Measurements from ENCODE around the gene COL13A1.

COL13A1 gene

DNA sequence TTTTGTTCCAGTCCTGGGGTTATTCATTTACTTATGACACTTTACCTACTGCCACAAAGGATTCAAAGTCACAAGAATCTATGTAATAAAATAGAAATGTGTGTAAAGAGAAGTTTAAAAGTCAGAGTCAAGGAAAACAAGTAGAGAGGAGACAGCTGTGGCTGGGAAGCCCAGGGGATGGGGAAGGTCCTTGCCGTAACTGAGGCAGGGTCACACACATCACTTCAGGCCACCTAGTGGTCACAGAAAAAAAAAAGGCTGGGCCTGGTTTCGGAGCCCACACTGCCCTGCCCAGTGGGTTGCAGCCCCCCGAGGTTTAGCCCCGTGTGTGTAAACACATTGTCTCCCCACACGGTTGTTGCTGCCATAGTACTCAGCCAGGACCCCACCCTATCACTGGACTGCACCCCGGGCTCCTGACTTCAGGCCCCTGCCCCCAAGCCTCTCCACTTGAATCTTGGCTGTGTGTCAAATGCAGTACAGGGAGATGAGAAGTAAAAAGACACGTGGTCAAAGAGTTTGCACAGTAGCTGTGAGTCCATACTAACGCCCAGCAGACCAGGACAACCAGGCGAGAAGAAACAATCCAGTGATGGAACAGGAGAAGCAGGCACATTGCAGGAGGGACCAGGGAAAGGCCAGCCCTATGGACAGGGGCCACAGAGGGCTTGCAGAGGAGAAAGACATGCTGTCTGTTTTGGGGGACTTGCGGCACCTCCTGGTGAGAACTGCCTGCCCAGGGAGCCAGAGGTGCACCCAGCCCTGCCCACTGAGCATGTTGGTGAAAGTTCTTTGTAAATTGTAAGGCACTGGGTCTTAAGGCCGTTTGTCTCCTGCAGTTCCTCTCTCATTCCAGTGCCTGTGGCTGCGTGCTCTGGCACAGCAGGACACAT, 159.5 kb downstream of the COL13A1 start:
- Histone ChIP-seq H3K79me2 (ENCODE audit: insufficient read depth, low read length) (no peaks in the 10 kb centered on the region), H3K4me1 (ENCODE audit: insufficient read depth, low read length, severe bottlenecking) (peaks cover 3% of the 10 kb centered on the region), H3K27me3 (ENCODE audit: insufficient read depth, low read length) (no peaks in the 10 kb centered on the region; the same call in 1 of the 2 replicates), H3F3A (ENCODE audit: insufficient read depth, low read length) (no peaks in the 10 kb centered on the region), H3K27ac (ENCODE audit: low read depth, low read length, poor library complexity, severe bottlenecking) (no peak overlapping the region), H3K4me3 (ENCODE audit: low read depth, low read length, poor library complexity, severe bottlenecking) (no peak overlapping the region), H2AFZ (ENCODE audit: low read length) (no peak overlapping the region), H3K9me3 (ENCODE audit: low read length) (no peaks in the 10 kb centered on the region), H3K9me2 (ENCODE audit: low read depth, low read length) (no peaks in the 10 kb centered on the region), H3K36me3 (ENCODE audit: insufficient read depth, low read length) (no peaks in the 10 kb centered on the region), H3K4me2 (ENCODE audit: low read length) (no peak overlapping the region), H4K20me1 (ENCODE audit: insufficient read depth, low read length) (no peaks in the 10 kb centered on the region), H3K9ac (ENCODE audit: low read length) (no peak overlapping the region)
- TF ChIP-seq EZH2 (IDR thresholded peaks at IDR 0.05; ENCODE audit: borderline replicate concordance, low read length), result no peak
- TF ChIP-seq, protein P1, sequence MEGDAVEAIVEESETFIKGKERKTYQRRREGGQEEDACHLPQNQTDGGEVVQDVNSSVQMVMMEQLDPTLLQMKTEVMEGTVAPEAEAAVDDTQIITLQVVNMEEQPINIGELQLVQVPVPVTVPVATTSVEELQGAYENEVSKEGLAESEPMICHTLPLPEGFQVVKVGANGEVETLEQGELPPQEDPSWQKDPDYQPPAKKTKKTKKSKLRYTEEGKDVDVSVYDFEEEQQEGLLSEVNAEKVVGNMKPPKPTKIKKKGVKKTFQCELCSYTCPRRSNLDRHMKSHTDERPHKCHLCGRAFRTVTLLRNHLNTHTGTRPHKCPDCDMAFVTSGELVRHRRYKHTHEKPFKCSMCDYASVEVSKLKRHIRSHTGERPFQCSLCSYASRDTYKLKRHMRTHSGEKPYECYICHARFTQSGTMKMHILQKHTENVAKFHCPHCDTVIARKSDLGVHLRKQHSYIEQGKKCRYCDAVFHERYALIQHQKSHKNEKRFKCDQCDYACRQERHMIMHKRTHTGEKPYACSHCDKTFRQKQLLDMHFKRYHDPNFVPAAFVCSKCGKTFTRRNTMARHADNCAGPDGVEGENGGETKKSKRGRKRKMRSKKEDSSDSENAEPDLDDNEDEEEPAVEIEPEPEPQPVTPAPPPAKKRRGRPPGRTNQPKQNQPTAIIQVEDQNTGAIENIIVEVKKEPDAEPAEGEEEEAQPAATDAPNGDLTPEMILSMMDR (IDR thresholded peaks at IDR 0.05; ENCODE audit: low read length), result peak; percentile 54

DNA sequence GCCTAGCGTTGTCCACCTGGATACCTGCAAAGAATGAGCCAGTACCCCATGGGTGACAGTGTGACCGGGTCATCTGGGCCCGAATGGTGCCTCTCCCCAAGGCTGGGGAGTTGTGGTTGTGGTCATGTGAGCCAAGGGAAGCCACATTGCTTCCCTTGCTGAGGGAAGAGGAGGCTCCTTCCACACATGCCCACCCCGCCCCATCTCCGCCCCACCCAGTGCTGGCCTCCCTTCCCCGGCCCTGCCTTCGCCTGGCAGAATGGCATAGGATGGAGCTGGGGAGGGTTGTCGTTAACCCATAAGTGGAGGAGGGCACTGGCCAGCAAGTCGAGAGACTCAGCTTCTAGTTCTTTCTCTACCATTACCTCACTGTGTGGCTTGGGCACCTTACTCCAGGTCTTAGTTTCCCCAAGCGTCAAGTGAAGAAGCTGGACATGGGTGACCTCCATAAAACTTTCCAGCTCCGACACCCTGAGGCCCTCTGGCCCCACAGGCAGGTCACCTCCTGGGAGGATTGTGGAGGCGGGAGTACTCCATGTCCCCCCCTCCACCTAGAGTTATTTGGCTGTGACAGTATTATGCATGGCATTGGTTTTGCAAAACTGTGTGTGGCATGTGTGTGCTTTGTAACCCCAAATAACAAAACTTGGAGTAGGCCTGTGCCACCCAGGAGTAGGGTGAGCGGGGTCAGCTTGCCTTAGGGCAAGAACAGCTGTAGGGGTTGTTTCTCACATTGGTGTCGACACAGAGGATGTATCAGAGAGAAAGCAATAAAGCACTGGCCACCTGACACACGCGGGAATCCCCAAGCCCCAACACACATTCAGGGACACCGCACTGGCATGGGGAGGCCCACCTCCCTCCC, 160.4 kb downstream of the COL13A1 start:
- H3K9me3 ChIP-seq (ENCODE audit: low read length), result no peaks in the 10 kb centered on the region
- no peak overlapping the region for H2AFZ ChIP-seq (ENCODE audit: low read length)
- no peak overlapping the region for H3K9ac ChIP-seq (ENCODE audit: low read length)
- H3K27ac ChIP-seq (ENCODE audit: low read depth, low read length, poor library complexity, severe bottlenecking), result no peak overlapping the region
- no peak overlapping the region for H3K4me2 ChIP-seq (ENCODE audit: low read length)
- H3F3A ChIP-seq (ENCODE audit: insufficient read depth, low read length), result no peaks in the 10 kb centered on the region
- no peaks in the 10 kb centered on the region; the same call in 1 of the 2 replicates for H3K27me3 ChIP-seq (ENCODE audit: insufficient read depth, low read length)
- H3K4me3 ChIP-seq (ENCODE audit: low read depth, low read length, poor library complexity, severe bottlenecking), result no peak overlapping the region
- no peaks in the 10 kb centered on the region for H4K20me1 ChIP-seq (ENCODE audit: insufficient read depth, low read length)
- no peaks in the 10 kb centered on the region for H3K9me2 ChIP-seq (ENCODE audit: low read depth, low read length)
- peaks cover 3% of the 10 kb centered on the region for H3K4me1 ChIP-seq (ENCODE audit: insufficient read depth, low read length, severe bottlenecking)
- TF ChIP-seq EZH2 (IDR thresholded peaks at IDR 0.05; ENCODE audit: borderline replicate concordance, low read length), result no peak
- TF ChIP-seq, protein P1 (IDR thresholded peaks at IDR 0.05; ENCODE audit: low read length), result no peak
- H3K79me2 ChIP-seq (ENCODE audit: insufficient read depth, low read length), result no peaks in the 10 kb centered on the region
- H3K36me3 ChIP-seq (ENCODE audit: insufficient read depth, low read length), result no peaks in the 10 kb centered on the region

DNA sequence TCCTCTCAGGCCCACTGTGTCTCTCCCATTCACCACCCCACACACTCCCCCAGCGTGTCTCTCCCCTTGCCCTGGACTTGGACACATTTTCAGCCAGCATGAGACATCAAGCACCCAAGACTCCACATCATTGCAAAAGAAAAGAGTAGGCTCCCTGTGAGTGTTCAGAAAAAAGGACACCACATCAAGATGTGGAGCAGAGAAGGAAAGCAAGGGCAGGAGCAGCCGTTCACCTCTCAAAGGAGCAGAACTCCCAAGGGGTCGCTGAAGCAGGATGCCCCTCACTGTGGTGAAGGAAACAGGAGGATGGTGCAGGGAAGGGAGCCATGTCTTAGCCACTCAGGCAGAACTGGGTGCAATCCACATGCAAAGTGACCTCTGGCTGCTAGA, 161.0 kb downstream of the COL13A1 start:
- H3K4me1 ChIP-seq (ENCODE audit: insufficient read depth, low read length, severe bottlenecking), result peaks cover 3% of the 10 kb centered on the region
- no peaks in the 10 kb centered on the region for H3K9me3 ChIP-seq (ENCODE audit: low read length)
- no peak overlapping the region for H2AFZ ChIP-seq (ENCODE audit: low read length)
- no peak overlapping the region for H3K4me2 ChIP-seq (ENCODE audit: low read length)
- no peaks in the 10 kb centered on the region for H3F3A ChIP-seq (ENCODE audit: insufficient read depth, low read length)
- no peaks in the 10 kb centered on the region; the same call in 1 of the 2 replicates for H3K27me3 ChIP-seq (ENCODE audit: insufficient read depth, low read length)
- TF ChIP-seq, protein P1 (IDR thresholded peaks at IDR 0.05; ENCODE audit: low read length), result no peak
- no peak for TF ChIP-seq EZH2 (IDR thresholded peaks at IDR 0.05; ENCODE audit: borderline replicate concordance, low read length)
- no peaks in the 10 kb centered on the region for H3K79me2 ChIP-seq (ENCODE audit: insufficient read depth, low read length)
- no peaks in the 10 kb centered on the region for H4K20me1 ChIP-seq (ENCODE audit: insufficient read depth, low read length)
- H3K9me2 ChIP-seq (ENCODE audit: low read depth, low read length), result no peaks in the 10 kb centered on the region
- H3K4me3 ChIP-seq (ENCODE audit: low read depth, low read length, poor library complexity, severe bottlenecking), result no peak overlapping the region
- H3K36me3 ChIP-seq (ENCODE audit: insufficient read depth, low read length), result no peaks in the 10 kb centered on the region
- H3K27ac ChIP-seq (ENCODE audit: low read depth, low read length, poor library complexity, severe bottlenecking), result no peak overlapping the region
- H3K9ac ChIP-seq (ENCODE audit: low read length), result no peak overlapping the region
